ENCODE measurements around the gene TACR3. TPM values are rescaled to one million over a fixed set of nuclear protein-coding genes. Genes with fewer than 3 reads are reported as not detected.

TACR3 gene
- total and polyA plus RNA-seq, 2 of the 4 experiments (the other 2 are of a cell fraction) = not detected

GRCh38 chr4:103664436-103665075 lies 55.2 kb downstream of the TACR3 start:
- Histone ChIP-seq H2BK120ac (ENCODE audit: low read depth, low read length) (no peak overlapping the region), H3K18ac (ENCODE audit: low read depth, low read length) (no peak overlapping the region), H3K9me1 (ENCODE audit: insufficient read depth, low read length) (no peaks in the 10 kb centered on the region), H3K14ac (replicated peaks; ENCODE audit: low read depth, low read length) (no peak overlapping the region), H4K5ac (ENCODE audit: low read depth, low read length) (no peak overlapping the region), H3K9me3 (ENCODE audit: control insufficient read depth, insufficient read depth, low read length) (0 out of 2 replicates have a peak, but pooled peaks cover 5% of the 10 kb centered on the region), H2BK5ac (ENCODE audit: low read depth, low read length, poor library complexity, severe bottlenecking) (no peak overlapping the region), H3K9ac (ENCODE audit: low read depth, low read length) (no peak overlapping the region), H3K36me3 (ENCODE audit: control insufficient read depth, insufficient read depth, low read length) (no peaks in the 10 kb centered on the region), H4K20me1 (ENCODE audit: insufficient read depth, low read length) (no peaks in the 10 kb centered on the region), H4K91ac (ENCODE audit: insufficient read depth, low read depth, low read length) (no peak overlapping the region), H2BK20ac (ENCODE audit: low read depth, low read length) (no peak overlapping the region), H2BK15ac (ENCODE audit: low read depth, low read length) (no peak overlapping the region), H3K27ac (ENCODE audit: insufficient read depth, low read length) (no peak overlapping the region), H3K4me3 (ENCODE audit: insufficient read depth, low read depth, low read length) (no peak overlapping the region), H3K56ac (ENCODE audit: extremely low read depth, insufficient read depth, low read length) (no peak overlapping the region), H3K23ac (ENCODE audit: low read depth, low read length) (no peak overlapping the region), H3K4me2 (ENCODE audit: low read depth, low read length) (no peak overlapping the region), H3K4me1 (ENCODE audit: control insufficient read depth, insufficient read depth, low read length) (no peaks in the 10 kb centered on the region), H4K8ac (ENCODE audit: low read depth in 2 of 2, low read length in 2 of 2) (no peak overlapping the region), H3K4ac (ENCODE audit: low read depth, low read length) (no peak overlapping the region), H2AK9ac (replicated peaks; ENCODE audit: low read depth, low read length, poor library complexity) (no peak overlapping the region), H2AK5ac (ENCODE audit: low read depth, low read length) (no peak overlapping the region), H3K27me3 (ENCODE audit: control insufficient read depth, insufficient read depth, low read length) (no peaks in the 10 kb centered on the region), H2AFZ (replicated peaks; ENCODE audit: low read length, poor library complexity) (no peak overlapping the region), H3K79me1 (ENCODE audit: low read depth in 1 of 2, low read length in 2 of 2) (no peaks in the 10 kb centered on the region)
- in situ Hi-C loops (cut with MboI; ENCODE audit: low sequenced_read_pairs) (no loop called here), intact Hi-C loops (cut with micrococcal nuclease) (no loop called here), dilution Hi-C loops (cut with HindIII; ENCODE audit: low sequenced_read_pairs, unreplicated experiment) (no loop called here)
- ATAC-seq (ENCODE audit: low read depth) = no peak
- DNase-seq = no peak
- no peak for TF ChIP-seq RCOR1 (IDR thresholded peaks at IDR 0.05; ENCODE audit: insufficient replicate concordance, low read length)
- TF ChIP-seq FOS (IDR thresholded peaks at IDR 0.05; ENCODE audit: low read depth, low read length) = no peak
- TF ChIP-seq BHLHE40 (IDR thresholded peaks at IDR 0.05; ENCODE audit: low read depth, low read length) = no peak
- TF ChIP-seq RFX5 (IDR thresholded peaks at IDR 0.05; ENCODE audit: low read depth, low read length) = no peak
- TF ChIP-seq MXI1 (IDR thresholded peaks at IDR 0.05; ENCODE audit: borderline replicate concordance, low read depth, low read length) = no peak
- TF ChIP-seq MAZ (IDR thresholded peaks at IDR 0.05; ENCODE audit: borderline replicate concordance, low read depth, low read length) = no peak
- TF ChIP-seq RAD21 (IDR thresholded peaks at IDR 0.05; ENCODE audit: low read length) = no peak
- no peak for TF ChIP-seq MAFK (IDR thresholded peaks at IDR 0.05; ENCODE audit: low read depth, low read length)
- TF ChIP-seq POLR2A (IDR thresholded peaks at IDR 0.05; ENCODE audit: low read depth, low read length) = no peak
- no peak for TF ChIP-seq SMC3 (IDR thresholded peaks at IDR 0.05; ENCODE audit: low read depth, low read length)
- TF ChIP-seq NFE2L2 (IDR thresholded peaks at IDR 0.05; ENCODE audit: low read depth, low read length) = no peak
- BruUV-seq (replicated peaks) = no TSS peak
- ChIA-PET POLR2A (ENCODE audit: unreplicated experiment) (no interaction called here), CTCF (interaction anchor here (0.9 kb wide), 1 partner anchor 11 kb away, joined by 3 read pairs; no protein-coding TSS in a partner anchor)
- no CpG with 5 or more reads among the region's 2 CpGs for WGBS, 2 experiments (ENCODE audit: extremely low coverage in 2 of 2, insufficient read length in 1 of 2)

All from IMR-90 (cell line).